IMR-90 (cell line): ENCODE results near the gene DCAF11. TPM values are rescaled to one million over a fixed set of nuclear protein-coding genes. Genes with fewer than 3 reads are reported as not detected.

ENCODE experiments used
- ATAC-seq: fragments of 200-7000 bp; cut with Tn5 transposase; 2 replicates; pipeline ENCODE4 v1.9.1; 2020; ENCODE audit warnings: low read depth, mild to moderate bottlenecking, moderate library complexity
- BruUV-seq: library from RNA; stranded (reverse); fragments of 400-500 nt; replicated peaks from 2 replicates; lab custom pipeline; 2021; lab: Mats Ljungman, UMichigan
- CTCF ChIA-PET: fragments of 300-600 bp; formaldehyde crosslinking; extraction: SDS; loops from one replicate; lab custom pipeline; 2021; ENCODE audit warnings: antibody characterized with exemption; lab: Yijun Ruan, JAX
- POLR2A ChIA-PET: fragments of 300-600 bp; sonication (Branson Sonifier 250); formaldehyde crosslinking; loops from one replicate; lab custom pipeline; 2022; ENCODE audit warnings: antibody characterized with exemption; ENCODE audit not compliant: unreplicated experiment; lab: Charles Lee
- DNase-seq: peaks from one replicate; pipeline ENCODE4 v3.0.0; 2013
- H2AFZ ChIP-seq: replicated peaks from 2 replicates; pipeline ENCODE3; 2013; ENCODE audit warnings: low read length, mild to moderate bottlenecking; ENCODE audit not compliant: poor library complexity
- H2AK5ac ChIP-seq: 2 replicates; pipeline ENCODE4 v1.6.1; 2013; ENCODE audit warnings: low read depth, low read length, inconsistent platforms
- H2AK9ac ChIP-seq: replicated peaks from 2 replicates; pipeline ENCODE3; 2013; ENCODE audit warnings: mild to moderate bottlenecking, low read depth, low read length, moderate library complexity; ENCODE audit not compliant: poor library complexity
- H2BK120ac ChIP-seq: 2 replicates; pipeline ENCODE4 v1.6.1; 2013; ENCODE audit warnings: low read depth, low read length, inconsistent platforms
- H2BK15ac ChIP-seq: 3 replicates; pipeline ENCODE4 v1.6.1; 2013; ENCODE audit warnings: low read depth, low read length, inconsistent platforms
- H2BK20ac ChIP-seq: 2 replicates; pipeline ENCODE4 v1.6.1; 2013; ENCODE audit warnings: low read depth, mild to moderate bottlenecking, inconsistent platforms, low read length, moderate library complexity
- H2BK5ac ChIP-seq: 2 replicates; pipeline ENCODE4 v1.6.1; 2013; ENCODE audit warnings: mild to moderate bottlenecking, low read depth, low read length, inconsistent platforms; ENCODE audit not compliant: poor library complexity, severe bottlenecking
- H3K14ac ChIP-seq: replicated peaks from 2 replicates; pipeline ENCODE4 v1.6.1; 2013; ENCODE audit warnings: low read depth, low read length, inconsistent platforms
- H3K18ac ChIP-seq: 2 replicates; pipeline ENCODE4 v1.6.1; 2013; ENCODE audit warnings: low read depth, low read length, control low read depth
- H3K23ac ChIP-seq: 2 replicates; pipeline ENCODE4 v1.6.1; 2013; ENCODE audit warnings: low read depth, low read length, inconsistent platforms
- H3K27ac ChIP-seq: 2 replicates; pipeline ENCODE4 v1.5.1; 2013; ENCODE audit warnings: mild to moderate bottlenecking, control low read depth, low read length; ENCODE audit not compliant: insufficient read depth
- H3K27me3 ChIP-seq: 2 replicates; pipeline ENCODE4 v1.6.1; 2013; ENCODE audit warnings: low read length; ENCODE audit not compliant: control insufficient read depth, insufficient read depth
- H3K36me3 ChIP-seq: 2 replicates; pipeline ENCODE4 v1.6.1; 2013; ENCODE audit warnings: low read length, mixed read lengths; ENCODE audit not compliant: control insufficient read depth, insufficient read depth
- H3K4ac ChIP-seq: 2 replicates; pipeline ENCODE4 v1.6.1; 2013; ENCODE audit warnings: low read depth, low read length, inconsistent platforms
- H3K4me1 ChIP-seq: 2 replicates; pipeline ENCODE4 v1.6.1; 2013; ENCODE audit warnings: low read length, mixed read lengths; ENCODE audit not compliant: control insufficient read depth, insufficient read depth
- H3K4me2 ChIP-seq: 2 replicates; pipeline ENCODE4 v1.6.1; 2013; ENCODE audit warnings: low read depth, mild to moderate bottlenecking, control low read depth, low read length, moderate library complexity
- H3K4me3 ChIP-seq: 2 replicates; pipeline ENCODE4 v1.5.1; 2013; ENCODE audit warnings: low read depth, mild to moderate bottlenecking, control low read depth, low read length, moderate library complexity; ENCODE audit not compliant: insufficient read depth
- H3K56ac ChIP-seq: 2 replicates; pipeline ENCODE4 v1.6.1; 2013; ENCODE audit warnings: low read length, inconsistent platforms; ENCODE audit not compliant: insufficient read depth; ENCODE audit errors: extremely low read depth
- H3K79me1 ChIP-seq, 2 experiments: 2 replicates each; pipeline ENCODE4 v1.6.1; 2013; ENCODE audit warnings: low read length in 2 of 2, inconsistent platforms in 1 of 2, low read depth in 1 of 2
- H3K9ac ChIP-seq: 2 replicates; pipeline ENCODE4 v1.6.1; 2013; ENCODE audit warnings: low read depth, low read length, control low read depth
- H3K9me1 ChIP-seq: 2 replicates; pipeline ENCODE4 v1.6.1; 2013; ENCODE audit warnings: low read length, inconsistent platforms; ENCODE audit not compliant: insufficient read depth
- H3K9me3 ChIP-seq: 2 replicates; pipeline ENCODE4 v1.6.1; 2013; ENCODE audit warnings: low read length; ENCODE audit not compliant: control insufficient read depth, insufficient read depth
- H4K20me1 ChIP-seq: 2 replicates; pipeline ENCODE4 v1.6.1; 2013; ENCODE audit warnings: low read length, inconsistent platforms; ENCODE audit not compliant: insufficient read depth
- H4K5ac ChIP-seq: 2 replicates; pipeline ENCODE4 v1.6.1; 2013; ENCODE audit warnings: mild to moderate bottlenecking, low read depth, low read length, control low read depth
- H4K8ac ChIP-seq, 2 experiments: 2 replicates each; pipeline ENCODE4 v1.6.1; 2013; ENCODE audit warnings: low read depth in 2 of 2, low read length in 2 of 2, control low read depth in 1 of 2, inconsistent platforms in 1 of 2
- H4K91ac ChIP-seq: 2 replicates; pipeline ENCODE4 v1.6.1; 2013; ENCODE audit warnings: low read depth, low read length, inconsistent platforms; ENCODE audit not compliant: insufficient read depth
- BHLHE40 ChIP-seq: fragments of 150-350 bp; IDR thresholded peaks from 2 replicates; pipeline ENCODE4 v1.6.1; 2016; ENCODE audit warnings: mild to moderate bottlenecking, low read depth, low read length
- CEBPB ChIP-seq: IDR thresholded peaks from 2 replicates; pipeline ENCODE4 v1.6.1; 2012; ENCODE audit warnings: low read depth, low read length, improper control_type of control experiment
- CHD1 ChIP-seq: IDR thresholded peaks from 2 replicates; pipeline ENCODE4 v1.6.1; 2012; ENCODE audit warnings: low read depth, low read length, improper control_type of control experiment
- FOS ChIP-seq: fragments of 150-350 bp; IDR thresholded peaks from 2 replicates; pipeline ENCODE4 v1.6.1; 2016; ENCODE audit warnings: low read depth, low read length
- NFE2L2 ChIP-seq: fragments of 150-350 bp; IDR thresholded peaks from 2 replicates; pipeline ENCODE4 v1.6.1; 2016; ENCODE audit warnings: low read depth, mild to moderate bottlenecking, low read length
- POLR2A ChIP-seq: IDR thresholded peaks from 2 replicates; pipeline ENCODE4 v1.6.1; 2012; ENCODE audit warnings: mild to moderate bottlenecking, low read depth, low read length
- RAD21 ChIP-seq: IDR thresholded peaks from 2 replicates; pipeline ENCODE4 v1.6.1; 2012; ENCODE audit warnings: low read length, improper control_type of control experiment
- RCOR1 ChIP-seq: IDR thresholded peaks from 2 replicates; pipeline ENCODE4 v1.6.1; 2012; ENCODE audit warnings: mild to moderate bottlenecking, low read length, improper control_type of control experiment; ENCODE audit not compliant: insufficient replicate concordance
- RFX5 ChIP-seq: IDR thresholded peaks from 2 replicates; pipeline ENCODE4 v1.8.0; 2012; ENCODE audit warnings: low read depth, mild to moderate bottlenecking, low read length, moderate library complexity
- SMC3 ChIP-seq: fragments of 150-350 bp; IDR thresholded peaks from 2 replicates; pipeline ENCODE4 v1.6.1; 2016; ENCODE audit warnings: low read depth, mild to moderate bottlenecking, antibody characterized with exemption, low read length, moderate library complexity
- WGBS, 2 experiments: methylation state at CpG; one replicate each; pipeline versions ENCODE4 v1.1.5 to v1.1.7; 2013; ENCODE audit warnings: missing lambda C conversion rate in 2 of 2; ENCODE audit not compliant: insufficient read length in 1 of 2; ENCODE audit errors: extremely low coverage in 2 of 2; 5-methylcytosine and 5-hydroxymethylcytosine counted together
- dilution Hi-C: fragments of 300-500 bp; cut with HindIII; formaldehyde crosslinking; loops from one replicate; pipeline ENCODE4 v1.14.3; 2018; ENCODE audit warnings: low sequenced_read_pairs; ENCODE audit not compliant: unreplicated experiment
- in situ Hi-C: fragments of 300-500 bp; cut with MboI; formaldehyde crosslinking; loops from 3 replicates; pipeline ENCODE4 v1.14.3; 2019; ENCODE audit warnings: low sequenced_read_pairs, inconsistent platforms, mixed read lengths
- intact Hi-C: fragments of 100-400 bp; cut with micrococcal nuclease; formaldehyde crosslinking; loops from 2 replicates; pipeline ENCODE4 v1.10.0; 2022
- polyA plus RNA-seq, 3 experiments: library from polyadenylated mRNA; depleted of rRNA; stranded (reverse); fragments of >200 nt; gene quantifications; 2 replicates each; pipeline ENCODE4 v1.2.3, GENCODE V29; 2012; ENCODE audit warnings: low replicate concordance in 1 of 3
- total RNA-seq: library from RNA; depleted of rRNA; stranded (reverse); fragments of >200 nt; gene quantifications from 2 replicates; pipeline ENCODE4 v1.2.3, GENCODE V29; 2012
- TF ChIP-seq, protein P1 (sequence below): conservative IDR thresholded peaks from 2 replicates; pipeline ENCODE4 v1.5.1; 2012; ENCODE audit warnings: mild to moderate bottlenecking, low read depth, low read length, improper control_type of control experiment

DCAF11 gene
- total and polyA plus RNA-seq, 2 of the 4 experiments (the other 2 are of a cell fraction), result 21.0 to 52.0 TPM

- BruUV-seq, result no TSS peak
- DNase-seq, result no peak
- in situ Hi-C loops (no loop called here), dilution Hi-C loops (no loop called here), intact Hi-C loops (no loop called here)
- Histone ChIP-seq H3K14ac (no peak overlapping the region), H3K4me1 (no peaks in the 10 kb centered on the region), H3K36me3 (peaks cover 35% of the 10 kb centered on the region), H4K20me1 (no peaks in the 10 kb centered on the region), H2BK120ac (no peak overlapping the region), H4K8ac (no peak overlapping the region), H3K79me1 (peaks cover 3 to 5% of the 10 kb centered on the region in 2 experiments; a peak in 1 of 4 replicates), H2BK5ac (no peak overlapping the region), H2AK9ac (no peak overlapping the region), H3K27me3 (no peaks in the 10 kb centered on the region), H2AK5ac (no peak overlapping the region), H2BK20ac (no peak overlapping the region), H4K91ac (no peak overlapping the region), H4K5ac (no peak overlapping the region), H3K4me3 (no peak overlapping the region), H2AFZ (no peak overlapping the region), H3K4me2 (no peak overlapping the region), H3K27ac (no peak overlapping the region), H3K18ac (no peak overlapping the region), H3K9me1 (0 out of 2 replicates have a peak, but pooled peaks cover 4% of the 10 kb centered on the region), H2BK15ac (no peak overlapping the region), H3K9ac (no peak overlapping the region), H3K23ac (no peak overlapping the region), H3K9me3 (no peaks in the 10 kb centered on the region), H3K4ac (no peak overlapping the region), H3K56ac (no peak overlapping the region)
- CTCF ChIA-PET, result no interaction called here
- POLR2A ChIA-PET, result no interaction called here
- WGBS, 2 experiments, result no CpG with 5 or more reads among the region's 8 CpGs
- ATAC-seq, result no peak
- no peak for TF ChIP-seq SMC3
- no peak for TF ChIP-seq RAD21
- TF ChIP-seq CEBPB, result no peak
- TF ChIP-seq NFE2L2, result no peak
- no peak for TF ChIP-seq POLR2A
- TF ChIP-seq, protein P1, sequence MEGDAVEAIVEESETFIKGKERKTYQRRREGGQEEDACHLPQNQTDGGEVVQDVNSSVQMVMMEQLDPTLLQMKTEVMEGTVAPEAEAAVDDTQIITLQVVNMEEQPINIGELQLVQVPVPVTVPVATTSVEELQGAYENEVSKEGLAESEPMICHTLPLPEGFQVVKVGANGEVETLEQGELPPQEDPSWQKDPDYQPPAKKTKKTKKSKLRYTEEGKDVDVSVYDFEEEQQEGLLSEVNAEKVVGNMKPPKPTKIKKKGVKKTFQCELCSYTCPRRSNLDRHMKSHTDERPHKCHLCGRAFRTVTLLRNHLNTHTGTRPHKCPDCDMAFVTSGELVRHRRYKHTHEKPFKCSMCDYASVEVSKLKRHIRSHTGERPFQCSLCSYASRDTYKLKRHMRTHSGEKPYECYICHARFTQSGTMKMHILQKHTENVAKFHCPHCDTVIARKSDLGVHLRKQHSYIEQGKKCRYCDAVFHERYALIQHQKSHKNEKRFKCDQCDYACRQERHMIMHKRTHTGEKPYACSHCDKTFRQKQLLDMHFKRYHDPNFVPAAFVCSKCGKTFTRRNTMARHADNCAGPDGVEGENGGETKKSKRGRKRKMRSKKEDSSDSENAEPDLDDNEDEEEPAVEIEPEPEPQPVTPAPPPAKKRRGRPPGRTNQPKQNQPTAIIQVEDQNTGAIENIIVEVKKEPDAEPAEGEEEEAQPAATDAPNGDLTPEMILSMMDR, result no peak
- TF ChIP-seq FOS, result no peak
- no peak for TF ChIP-seq CHD1
- TF ChIP-seq RCOR1, result no peak
- no peak for TF ChIP-seq RFX5
- TF ChIP-seq BHLHE40, result no peak
Observed at GRCh38 chr14:24121210-24121609, 6.6 kb downstream of the DCAF11 start.
